ENCODE results near the gene AKR1E2. TPM values are rescaled to one million over a fixed set of nuclear protein-coding genes. Genes with fewer than 3 reads are reported as not detected.
A peak's percentile ranks its signal among the peaks of the same experiment; 100 is the strongest.

AKR1E2 gene
- total RNA-seq, 2 experiments from 2014 or later = 6.1 to 6.5 TPM

- peaks cover 2% of the 10 kb centered on the region for H3K27me3 Mint-ChIP-seq
- intact Hi-C loops (cut with micrococcal nuclease) = loop anchor here (1.0 to 5.0 kb wide), 2 partner anchors 134 to 534 kb away; no protein-coding TSS in a partner anchor
- ChIA-PET POLR2A (interaction anchor here (0.7 kb wide), 1 partner anchor 194 kb away, joined by 3 read pairs; no protein-coding TSS in a partner anchor), CTCF (interaction anchor here (0.8 to 5.7 kb wide), 16 partner anchors 9 to 780 kb away, joined by 3 to 90 read pairs (median 6); partner anchors contain the start of gene AKR1C3)
- DNase-seq = no peak
- H3K4me1 Mint-ChIP-seq (ENCODE audit: low read depth) = peaks cover 3% of the 10 kb centered on the region
- H3K27ac Mint-ChIP-seq = peak overlapping the region; percentile 39
- no peaks in the 10 kb centered on the region for H3K9me3 Mint-ChIP-seq
- ATAC-seq = no peak
- H3K4me3 Mint-ChIP-seq = no peak overlapping the region
- no peak for TF ChIP-seq CTCF (IDR thresholded peaks at IDR 0.05)
- H3K36me3 Mint-ChIP-seq (ENCODE audit: low read depth) = peaks cover 2% of the 10 kb centered on the region
These were observed 22.5 kb downstream of the AKR1E2 start for GRCh38 chr10:4848356-4849041.

GRCh38 chr10:4849042-4849402 is 23.0 kb downstream of the AKR1E2 start:
- DNase-seq = no peak
- POLR2A ChIA-PET = interaction anchor here (0.7 to 1.1 kb wide), 2 partner anchors 11 to 193 kb away, joined by 3 read pairs; no protein-coding TSS in a partner anchor
- peaks cover 3% of the 10 kb centered on the region for H3K4me1 Mint-ChIP-seq (ENCODE audit: low read depth)

GRCh38 chr10:4849555-4850242 is 23.7 kb downstream of the AKR1E2 start:
- Mint-ChIP-seq H3K36me3 (ENCODE audit: low read depth) (no peaks in the 10 kb centered on the region), H3K4me3 (no peak overlapping the region)

More at GRCh38 chr10:4849042-4849402, 23.0 kb downstream of the AKR1E2 start:
- ATAC-seq = no peak
- TF ChIP-seq CTCF (IDR thresholded peaks at IDR 0.05) = no peak
- intact Hi-C loops (cut with micrococcal nuclease) = loop anchor here (1.0 to 5.0 kb wide), 2 partner anchors 133 to 533 kb away; no protein-coding TSS in a partner anchor
- H3K4me3 Mint-ChIP-seq = no peak overlapping the region
- H3K27ac Mint-ChIP-seq = peak overlapping the region; percentile 39
- no peaks in the 10 kb centered on the region for H3K9me3 Mint-ChIP-seq
- CTCF ChIA-PET = interaction anchor here (0.7 to 5.7 kb wide), 50 partner anchors 8 to 780 kb away, joined by 3 to 90 read pairs (median 5); partner anchors contain the start of genes AKR1C3 and AKR1E2
- peaks cover 1% of the 10 kb centered on the region for H3K36me3 Mint-ChIP-seq (ENCODE audit: low read depth)
- H3K27me3 Mint-ChIP-seq = peaks cover 1% of the 10 kb centered on the region

GRCh38 chr10:4850397-4850796 is 24.4 kb downstream of the AKR1E2 start:
- intact Hi-C loops (cut with micrococcal nuclease) = no loop called here
- peaks cover 3% of the 10 kb centered on the region for H3K4me1 Mint-ChIP-seq (ENCODE audit: low read depth)
- DNase-seq (no peak), ATAC-seq (no peak)
- H3K36me3 Mint-ChIP-seq (ENCODE audit: low read depth) = no peaks in the 10 kb centered on the region
- ChIA-PET CTCF (interaction anchor here (0.7 to 5.7 kb wide), 56 partner anchors 8 to 779 kb away, joined by 3 to 90 read pairs (median 5); partner anchors contain the start of genes AKR1C3 and AKR1E2), POLR2A (no interaction called here)
- no peaks in the 10 kb centered on the region for H3K27me3 Mint-ChIP-seq
- no peak for TF ChIP-seq CTCF (IDR thresholded peaks at IDR 0.05)
- H3K27ac Mint-ChIP-seq = no peak overlapping the region
- H3K4me3 Mint-ChIP-seq = no peak overlapping the region
- H3K9me3 Mint-ChIP-seq = no peaks in the 10 kb centered on the region

More at GRCh38 chr10:4849555-4850242, 23.7 kb downstream of the AKR1E2 start:
- peak; percentile 96 for TF ChIP-seq CTCF (IDR thresholded peaks at IDR 0.05)
- CTCF ChIA-PET = interaction anchor here (0.7 to 5.7 kb wide), 65 partner anchors 8 to 779 kb away, joined by 3 to 90 read pairs (median 5); partner anchors contain the start of genes AKR1C3 and AKR1E2
- no peak overlapping the region for H3K27ac Mint-ChIP-seq
- peak; percentile 94 for DNase-seq
- no peaks in the 10 kb centered on the region for H3K27me3 Mint-ChIP-seq
- peaks cover 3% of the 10 kb centered on the region for H3K4me1 Mint-ChIP-seq (ENCODE audit: low read depth)
- ATAC-seq = peak; percentile 97
- no peaks in the 10 kb centered on the region for H3K9me3 Mint-ChIP-seq
- intact Hi-C loops (cut with micrococcal nuclease) = loop anchor here (1.0 to 5.0 kb wide), 2 partner anchors 133 to 533 kb away; no protein-coding TSS in a partner anchor
- POLR2A ChIA-PET = interaction anchor here (1.1 kb wide), 1 partner anchor 11 kb away, joined by 3 read pairs; no protein-coding TSS in a partner anchor

All from activated CD8-positive, alpha-beta T cell treated with anti-CD3 and anti-CD28 coated beads for 36 hours (primary cell).